Astrocyte (in vitro differentiated cells and primary cell): Measurements from ENCODE around the gene NCAPH2. TPM values are rescaled to one million over a fixed set of nuclear protein-coding genes. Genes with fewer than 3 reads are reported as not detected.

Experiments
- DNase-seq: peaks from one replicate; pipeline ENCODE4 v3.0.0-alpha.2; 2010; ENCODE audit warnings: low read depth
- FAIRE-seq: peaks from 2 replicates; lab custom pipeline; 2011; peaks lifted over from hg19 to GRCh38; lab: Jason Lieb, UNC
- H2AFZ ChIP-seq: 2 replicates; pipeline ENCODE4 v1.6.0; 2012; ENCODE audit warnings: low read depth, low read length, inconsistent platforms
- H3K27ac ChIP-seq: 2 replicates; pipeline ENCODE4 v1.5.1; 2011; ENCODE audit warnings: low read depth, low read length, inconsistent platforms
- H3K27me3 ChIP-seq: 2 replicates; pipeline ENCODE4 v1.6.0; 2011; ENCODE audit warnings: low read length, inconsistent platforms; ENCODE audit not compliant: insufficient read depth
- H3K36me3 ChIP-seq: 2 replicates; pipeline ENCODE4 v1.5.1; 2011; ENCODE audit warnings: low read length, inconsistent platforms; ENCODE audit not compliant: insufficient read depth
- H3K4me1 ChIP-seq: 2 replicates; pipeline ENCODE4 v1.5.1; 2011; ENCODE audit warnings: low read length, inconsistent platforms; ENCODE audit not compliant: insufficient read depth
- H3K4me2 ChIP-seq: 2 replicates; pipeline ENCODE4 v1.6.0; 2012; ENCODE audit warnings: low read length, inconsistent platforms
- H3K4me3 ChIP-seq: 2 replicates; pipeline ENCODE4 v1.5.1; 2011; ENCODE audit warnings: low read depth, mild to moderate bottlenecking, low read length, inconsistent platforms; ENCODE audit not compliant: insufficient read depth
- H3K79me2 ChIP-seq: 2 replicates; pipeline ENCODE4 v1.6.0; 2012; ENCODE audit warnings: mild to moderate bottlenecking, low read length, inconsistent platforms; ENCODE audit not compliant: insufficient read depth
- H3K9ac ChIP-seq: 2 replicates; pipeline ENCODE4 v1.6.0; 2012; ENCODE audit warnings: mild to moderate bottlenecking, low read length, inconsistent platforms
- H3K9me3 ChIP-seq: 2 replicates; pipeline ENCODE4 v1.5.1; 2012; ENCODE audit warnings: low read depth, mild to moderate bottlenecking, low read length, inconsistent platforms; ENCODE audit not compliant: insufficient read depth
- H4K20me1 ChIP-seq: 2 replicates; pipeline ENCODE4 v1.6.0; 2012; ENCODE audit warnings: low read length, inconsistent platforms; ENCODE audit not compliant: insufficient read depth
- H3K27ac Mint-ChIP-seq: one replicate; pipeline ENCODE4 v1.8.0; 2021; ENCODE audit warnings: mild to moderate bottlenecking, mixed read lengths; ENCODE audit not compliant: unreplicated experiment
- H3K27me3 Mint-ChIP-seq: one replicate; pipeline ENCODE4 v1.8.0; 2021; ENCODE audit warnings: low read depth, mixed read lengths; ENCODE audit not compliant: unreplicated experiment
- H3K36me3 Mint-ChIP-seq: one replicate; pipeline ENCODE4 v1.8.0; 2021; ENCODE audit warnings: low read depth, mixed read lengths; ENCODE audit not compliant: unreplicated experiment
- H3K4me1 Mint-ChIP-seq: one replicate; pipeline ENCODE4 v1.8.0; 2021; ENCODE audit warnings: low read depth, mixed read lengths; ENCODE audit not compliant: unreplicated experiment
- H3K4me3 Mint-ChIP-seq: one replicate; pipeline ENCODE4 v1.8.0; 2021; ENCODE audit warnings: mild to moderate bottlenecking, moderate library complexity, mixed read lengths; ENCODE audit not compliant: unreplicated experiment
- H3K9me3 Mint-ChIP-seq: one replicate; pipeline ENCODE4 v1.8.0; 2021; ENCODE audit warnings: mild to moderate bottlenecking, mixed read lengths; ENCODE audit not compliant: unreplicated experiment
- CTCF ChIP-seq: IDR thresholded peaks from 2 replicates; pipeline ENCODE4 v1.5.1; 2011; ENCODE audit warnings: low read depth, mild to moderate bottlenecking, inconsistent platforms, low read length, moderate library complexity; ENCODE audit not compliant: insufficient read depth
- EZH2 ChIP-seq: IDR thresholded peaks from 2 replicates; pipeline ENCODE4 v1.6.1; 2012; ENCODE audit warnings: mild to moderate bottlenecking, low read length, inconsistent platforms; ENCODE audit not compliant: insufficient read depth
- total RNA-seq: library from RNA; stranded (reverse); gene quantifications from 2 replicates; pipeline ENCODE4 v1.2.1, GENCODE V29; 2021

Gene NCAPH2
- total RNA-seq, 1 donor from 2014 or later = 25.6 TPM

- Histone ChIP-seq H3K9ac (no peak overlapping the region), H2AFZ (no peak overlapping the region), H3K9me3 (no peaks in the 10 kb centered on the region), H3K27me3 (no peaks in the 10 kb centered on the region), H3K4me2 (no peak overlapping the region), H3K79me2 (no peaks in the 10 kb centered on the region), H3K4me3 (no peak overlapping the region), H3K27ac (no peak overlapping the region), H4K20me1 (no peaks in the 10 kb centered on the region), H3K36me3 (no peaks in the 10 kb centered on the region), H3K4me1 (peaks cover 7% of the 10 kb centered on the region)
- DNase-seq (no peak), FAIRE-seq (no peak)
- Mint-ChIP-seq H3K4me3 (no peak overlapping the region), H3K27ac (no peak overlapping the region), H3K27me3 (peaks cover 7% of the 10 kb centered on the region), H3K9me3 (no peaks in the 10 kb centered on the region), H3K36me3 (peaks cover 2% of the 10 kb centered on the region), H3K4me1 (peaks cover 6% of the 10 kb centered on the region)
- no peak for TF ChIP-seq CTCF
- TF ChIP-seq EZH2 = no peak
Observed at GRCh38 chr22:50489363-50490243, 18.4 kb upstream of the NCAPH2 start.

- H3K27me3 ChIP-seq = no peaks in the 10 kb centered on the region
- H3K4me3 ChIP-seq = no peak overlapping the region
- peaks cover 7% of the 10 kb centered on the region for H3K4me1 ChIP-seq
- H3K36me3 ChIP-seq = no peaks in the 10 kb centered on the region
- no peaks in the 10 kb centered on the region for H3K9me3 Mint-ChIP-seq
- H3K27ac ChIP-seq = no peak overlapping the region
- no peak overlapping the region for H2AFZ ChIP-seq
- no peak overlapping the region for H3K4me2 ChIP-seq
- peaks cover 10% of the 10 kb centered on the region for H3K27me3 Mint-ChIP-seq
- no peaks in the 10 kb centered on the region for H3K79me2 ChIP-seq
- peaks cover 2% of the 10 kb centered on the region for H3K36me3 Mint-ChIP-seq
- TF ChIP-seq CTCF (no peak), EZH2 (no peak)
- no peak overlapping the region for H3K4me3 Mint-ChIP-seq
- no peaks in the 10 kb centered on the region for H4K20me1 ChIP-seq
- DNase-seq (no peak), FAIRE-seq (no peak)
- no peak overlapping the region for H3K9ac ChIP-seq
- peaks cover 6% of the 10 kb centered on the region for H3K4me1 Mint-ChIP-seq
- no peaks in the 10 kb centered on the region for H3K9me3 ChIP-seq
- H3K27ac Mint-ChIP-seq = no peak overlapping the region
Observed at GRCh38 chr22:50490531-50491308, 17.3 kb upstream of the NCAPH2 start.
